Stomach (tissue), 4 donors: ENCODE results near the gene MCF2L2.

Experiments
- CTCF ChIP-seq, 7 experiments: fragments of 450-650 bp in 4 of 7; fragments of 200-600 bp in 3 of 7; sonication (generic) in 3 of 7; IDR thresholded peaks; one replicate each; pipeline ENCODE4 v1.5.1; 2016 to 2019; ENCODE audit warnings: antibody characterized with exemption in 7 of 7, control low read depth in 2 of 7, mild to moderate bottlenecking in 1 of 7
- POLR2AphosphoS5 ChIP-seq, 3 donors: sonication (generic); formaldehyde crosslinking; IDR thresholded peaks; one replicate each; pipeline ENCODE4 v1.6.1; 2016; ENCODE audit warnings: antibody characterized with exemption in 3 of 3

GRCh38 chr3:183448369-183449128 is 20.1 kb upstream of the MCF2L2 start:
- TF ChIP-seq CTCF (IDR thresholded peaks at IDR 0.05) (no peak), POLR2AphosphoS5 (IDR thresholded peaks at IDR 0.05) (no peak)
